GM19328 (cell line): ENCODE results near the gene CD37.

ENCODE experiments used
- ATAC-seq: cut with Tn5 transposase; IDR thresholded peaks from one replicate; pipeline ENCODE4 v1.9.1; 2021; ENCODE audit warnings: mild to moderate bottlenecking, moderate library complexity; ENCODE audit not compliant: unreplicated experiment

Gene CD37

GRCh38 chr19:49344505-49345423 is 9.6 kb downstream of the CD37 start:
- no peak for ATAC-seq

- ATAC-seq = no peak
Observed at GRCh38 chr19:49347191-49347590, 12.0 kb downstream of the CD37 start.

GRCh38 chr19:49347835-49348234 is 12.6 kb downstream of the CD37 start:
- ATAC-seq = no peak

- no peak for ATAC-seq
Observed at GRCh38 chr19:49348305-49349189, 13.3 kb downstream of the CD37 start.

- ATAC-seq = no peak
Observed at GRCh38 chr19:49349567-49349966, 14.4 kb downstream of the CD37 start.

GRCh38 chr19:49355909-49356353 is 20.7 kb downstream of the CD37 start:
- no peak for ATAC-seq

GRCh38 chr19:49356382-49356781 is 21.2 kb downstream of the CD37 start:
- ATAC-seq = no peak

GRCh38 chr19:49357186-49357585 is 22.0 kb downstream of the CD37 start:
- no peak for ATAC-seq

- ATAC-seq = no peak
Observed at GRCh38 chr19:49359851-49360820, 24.9 kb downstream of the CD37 start.

- no peak for ATAC-seq
Observed at GRCh38 chr19:49361438-49362047, 26.3 kb downstream of the CD37 start.

GRCh38 chr19:49362048-49362928 is 27.1 kb downstream of the CD37 start, which contains the start of gene TEAD2:
Gene TEAD2 (minus strand): TSS chr19:49362416. CDS start chr19:49360075, 2,341 bp downstream.
- no peak for ATAC-seq

GRCh38 chr19:49362929-49363267 is 27.7 kb downstream of the CD37 start:
- ATAC-seq = no peak

- no peak for ATAC-seq
Observed at GRCh38 chr19:49363268-49364082, 28.3 kb downstream of the CD37 start, which contains the start of gene DKKL1. Gene DKKL1 (plus strand): TSS chr19:49363877. CDS start chr19:49363999, 122 bp downstream.

- no peak for ATAC-seq
Observed at GRCh38 chr19:49364083-49364737, 29.0 kb downstream of the CD37 start.

GRCh38 chr19:49366110-49366509 is 30.9 kb downstream of the CD37 start:
- no peak for ATAC-seq

- no peak for ATAC-seq
Observed at GRCh38 chr19:49368711-49369358, 33.6 kb downstream of the CD37 start.

GRCh38 chr19:49371184-49371583 is 36.0 kb downstream of the CD37 start:
- ATAC-seq = no peak
